SU-DHL-6 (cell line): Measurements from ENCODE around the gene FUT9.

Source experiments
- H2AFZ ChIP-seq: fragments of 200-600 bp; sonication (generic); 2 replicates; pipeline ENCODE4 v1.6.1; 2014; ENCODE audit warnings: low read depth, mild to moderate bottlenecking, moderate library complexity, mixed read lengths, antibody characterized with exemption, low read length; ENCODE audit not compliant: severe bottlenecking
- H3F3A ChIP-seq: fragments of 200-600 bp; shearing (Covaris generic); 2 replicates; pipeline ENCODE4 v1.6.0; 2016; ENCODE audit warnings: antibody characterized with exemption, mild to moderate bottlenecking; ENCODE audit not compliant: insufficient read depth
- H3K27ac ChIP-seq: fragments of 200-600 bp; sonication (generic); 2 replicates; pipeline ENCODE4 v1.5.1; 2016; ENCODE audit warnings: low read depth, mild to moderate bottlenecking, low read length, moderate library complexity, mixed read lengths
- H3K27me3 ChIP-seq: fragments of 200-600 bp; sonication (generic), shearing (Covaris generic); 2 replicates; pipeline ENCODE4 v1.6.0; 2014; ENCODE audit warnings: mild to moderate bottlenecking, low read length
- H3K36me3 ChIP-seq: fragments of 200-600 bp; sonication (generic); 2 replicates; pipeline ENCODE4 v1.6.1; 2014; ENCODE audit warnings: mild to moderate bottlenecking, low read length, mixed read lengths
- H3K4me2 ChIP-seq: fragments of 300-600, 200-600 bp; shearing (Covaris generic), sonication (generic); 2 replicates; pipeline ENCODE4 v1.6.0; 2014; ENCODE audit warnings: low read length, low read depth, mild to moderate bottlenecking; ENCODE audit not compliant: poor library complexity, severe bottlenecking
- H3K4me3 ChIP-seq: fragments of 200-600 bp; sonication (generic); 2 replicates; pipeline ENCODE4 v1.5.1; 2014; ENCODE audit warnings: antibody characterized with exemption, low read length, mild to moderate bottlenecking, mixed read lengths; ENCODE audit not compliant: insufficient read depth, poor library complexity, severe bottlenecking
- H3K79me2 ChIP-seq: fragments of 200-600 bp; sonication (generic); 2 replicates; pipeline ENCODE4 v1.6.1; 2014; ENCODE audit warnings: mild to moderate bottlenecking, low read length, moderate library complexity; ENCODE audit not compliant: insufficient read depth
- H3K9ac ChIP-seq: fragments of 200-600 bp; sonication (generic); 2 replicates; pipeline ENCODE4 v1.7.0; 2014; ENCODE audit warnings: mild to moderate bottlenecking, low read length
- H3K9me2 ChIP-seq: fragments of 200-600 bp; sonication (generic); replicated peaks from 2 replicates; pipeline ENCODE4 v1.6.1; 2014; ENCODE audit warnings: low read length; ENCODE audit not compliant: insufficient read depth
- H3K9me3 ChIP-seq: fragments of 200-600 bp; sonication (generic); 2 replicates; pipeline ENCODE4 v1.6.1; 2014; ENCODE audit warnings: low read length, mixed read lengths; ENCODE audit not compliant: insufficient read depth
- H4K20me1 ChIP-seq: fragments of 200-600 bp; sonication (generic); 2 replicates; pipeline ENCODE4 v1.6.1; 2014; ENCODE audit warnings: low read depth, mild to moderate bottlenecking, antibody characterized with exemption, low read length, moderate library complexity, mixed read lengths
- EZH2phosphoT487 ChIP-seq: fragments of 200-600 bp; sonication (generic), shearing (Covaris generic); conservative IDR thresholded peaks from 2 replicates; pipeline ENCODE4 v1.6.1; 2018; ENCODE audit warnings: mild to moderate bottlenecking, antibody characterized with exemption, low read length, moderate library complexity, mixed read lengths
- TF ChIP-seq, protein P1 (sequence below): fragments of 200-600 bp; sonication (generic); IDR thresholded peaks from one replicate; pipeline ENCODE4 v1.5.1; 2017; ENCODE audit warnings: antibody characterized with exemption, mild to moderate bottlenecking, low read length, moderate library complexity; ENCODE audit not compliant: insufficient read depth, poor library complexity, severe bottlenecking

Gene FUT9

DNA sequence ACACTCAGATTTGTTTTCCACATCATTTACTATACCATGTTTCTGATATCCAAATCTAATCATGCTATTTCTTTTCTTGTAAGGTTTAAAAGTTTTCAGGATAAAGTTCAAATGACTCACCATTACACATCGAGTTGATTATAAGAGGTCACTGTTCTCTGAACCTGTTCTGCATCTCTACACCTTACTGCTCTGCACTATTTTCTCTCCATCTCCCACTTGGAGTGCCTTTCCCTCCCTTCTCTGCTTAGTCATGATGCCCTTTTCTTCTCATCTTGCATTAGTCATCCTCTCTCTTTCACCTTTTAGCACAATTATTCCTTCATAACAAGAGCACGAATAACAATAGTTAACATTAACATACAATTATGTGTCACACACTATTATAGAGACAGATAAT lies 37.5 kb upstream of the FUT9 start:
- no peak overlapping the region for H3K4me2 ChIP-seq
- H3K4me3 ChIP-seq, result no peak overlapping the region
- no peaks in the 10 kb centered on the region for H3F3A ChIP-seq
- no peaks in the 10 kb centered on the region for H3K79me2 ChIP-seq
- TF ChIP-seq, protein P1, sequence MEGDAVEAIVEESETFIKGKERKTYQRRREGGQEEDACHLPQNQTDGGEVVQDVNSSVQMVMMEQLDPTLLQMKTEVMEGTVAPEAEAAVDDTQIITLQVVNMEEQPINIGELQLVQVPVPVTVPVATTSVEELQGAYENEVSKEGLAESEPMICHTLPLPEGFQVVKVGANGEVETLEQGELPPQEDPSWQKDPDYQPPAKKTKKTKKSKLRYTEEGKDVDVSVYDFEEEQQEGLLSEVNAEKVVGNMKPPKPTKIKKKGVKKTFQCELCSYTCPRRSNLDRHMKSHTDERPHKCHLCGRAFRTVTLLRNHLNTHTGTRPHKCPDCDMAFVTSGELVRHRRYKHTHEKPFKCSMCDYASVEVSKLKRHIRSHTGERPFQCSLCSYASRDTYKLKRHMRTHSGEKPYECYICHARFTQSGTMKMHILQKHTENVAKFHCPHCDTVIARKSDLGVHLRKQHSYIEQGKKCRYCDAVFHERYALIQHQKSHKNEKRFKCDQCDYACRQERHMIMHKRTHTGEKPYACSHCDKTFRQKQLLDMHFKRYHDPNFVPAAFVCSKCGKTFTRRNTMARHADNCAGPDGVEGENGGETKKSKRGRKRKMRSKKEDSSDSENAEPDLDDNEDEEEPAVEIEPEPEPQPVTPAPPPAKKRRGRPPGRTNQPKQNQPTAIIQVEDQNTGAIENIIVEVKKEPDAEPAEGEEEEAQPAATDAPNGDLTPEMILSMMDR, result no peak
- TF ChIP-seq EZH2phosphoT487, result no peak
- H3K27ac ChIP-seq, result no peak overlapping the region
- no peak overlapping the region for H2AFZ ChIP-seq
- no peaks in the 10 kb centered on the region for H3K9me3 ChIP-seq
- no peaks in the 10 kb centered on the region for H3K9me2 ChIP-seq
- H3K36me3 ChIP-seq, result no peaks in the 10 kb centered on the region
- no peak overlapping the region for H3K9ac ChIP-seq
- H3K27me3 ChIP-seq, result no peaks in the 10 kb centered on the region
- H4K20me1 ChIP-seq, result no peaks in the 10 kb centered on the region

DNA sequence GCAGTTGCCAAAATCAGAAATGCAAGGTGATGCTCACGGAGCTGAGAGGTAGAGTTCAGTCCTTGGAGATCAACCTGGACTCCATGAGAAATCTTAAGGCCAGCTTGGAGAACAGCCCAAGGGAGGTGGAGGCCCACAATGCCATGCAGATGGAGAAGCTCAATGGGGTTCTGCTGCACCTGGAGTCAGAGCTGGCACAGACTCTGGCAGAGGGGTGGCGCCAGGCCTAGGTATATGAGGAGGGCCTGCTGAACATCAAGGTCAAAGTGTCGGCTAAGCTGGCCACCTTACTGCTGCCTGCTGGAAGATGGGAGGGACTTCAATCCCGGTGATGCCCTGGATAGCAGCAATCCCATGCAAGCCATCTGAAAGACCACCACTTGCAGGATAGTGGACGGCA lies 23.9 kb upstream of the FUT9 start:
- no peak overlapping the region for H3K9ac ChIP-seq
- no peaks in the 10 kb centered on the region for H3K36me3 ChIP-seq
- no peaks in the 10 kb centered on the region for H3K27me3 ChIP-seq
- no peak overlapping the region for H2AFZ ChIP-seq
- no peak overlapping the region for H3K27ac ChIP-seq
- TF ChIP-seq EZH2phosphoT487, result no peak
- TF ChIP-seq, protein P1, result no peak
- no peaks in the 10 kb centered on the region for H3K79me2 ChIP-seq
- H3K9me3 ChIP-seq, result no peaks in the 10 kb centered on the region
- H3F3A ChIP-seq, result no peaks in the 10 kb centered on the region
- no peak overlapping the region for H3K4me2 ChIP-seq
- H3K9me2 ChIP-seq, result no peaks in the 10 kb centered on the region
- no peak overlapping the region for H3K4me3 ChIP-seq
- no peaks in the 10 kb centered on the region for H4K20me1 ChIP-seq

DNA sequence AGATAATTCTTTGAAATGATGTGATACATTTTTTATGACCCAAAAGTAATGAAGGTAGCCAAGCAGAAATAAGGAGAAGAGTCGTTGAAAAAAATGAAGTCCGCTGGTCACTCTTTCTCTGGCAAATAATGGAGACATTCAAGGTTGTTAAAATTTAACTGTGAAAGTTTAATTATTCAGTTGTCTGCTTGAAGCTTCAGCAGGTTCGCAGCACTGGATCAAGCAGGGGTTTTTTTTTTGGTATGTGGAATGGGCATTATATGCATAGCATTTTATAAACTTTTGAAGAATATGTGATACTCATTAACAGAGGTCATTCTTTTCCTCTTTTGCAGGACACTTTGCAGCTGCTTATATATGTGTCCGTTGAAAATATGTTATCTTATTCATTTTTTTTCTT lies 21.6 kb upstream of the FUT9 start:
- H3K4me2 ChIP-seq, result no peak overlapping the region
- H3F3A ChIP-seq, result no peaks in the 10 kb centered on the region
- no peak overlapping the region for H3K9ac ChIP-seq
- H3K9me3 ChIP-seq, result no peaks in the 10 kb centered on the region
- no peaks in the 10 kb centered on the region for H3K79me2 ChIP-seq
- H3K4me3 ChIP-seq, result no peak overlapping the region
- no peak overlapping the region for H3K27ac ChIP-seq
- TF ChIP-seq, protein P1, result no peak
- TF ChIP-seq EZH2phosphoT487, result no peak
- no peaks in the 10 kb centered on the region for H3K9me2 ChIP-seq
- H4K20me1 ChIP-seq, result no peaks in the 10 kb centered on the region
- H3K27me3 ChIP-seq, result no peaks in the 10 kb centered on the region
- no peak overlapping the region for H2AFZ ChIP-seq
- H3K36me3 ChIP-seq, result no peaks in the 10 kb centered on the region

DNA sequence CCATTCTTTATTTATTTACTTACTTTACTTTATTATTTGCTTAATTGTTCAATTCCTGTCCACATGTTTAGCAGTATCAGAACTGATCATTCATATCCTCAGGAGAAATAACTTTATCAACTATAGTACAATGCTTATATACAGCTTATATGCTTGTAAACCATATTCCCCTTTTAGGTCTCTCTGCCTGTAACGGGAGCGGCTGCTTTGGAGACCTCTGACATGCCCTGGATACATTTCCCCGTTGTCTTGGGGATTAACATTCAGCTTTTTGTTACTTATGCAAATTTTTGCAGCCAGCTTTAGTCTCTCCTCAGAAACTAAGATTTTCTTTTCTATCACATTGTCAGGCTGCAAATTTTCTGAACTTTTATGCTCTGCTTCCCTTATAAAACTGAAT lies 17.6 kb upstream of the FUT9 start:
- Histone ChIP-seq H3K79me2 (no peaks in the 10 kb centered on the region), H3K36me3 (no peaks in the 10 kb centered on the region), H3K4me3 (no peak overlapping the region), H3K27ac (no peak overlapping the region), H3K27me3 (no peaks in the 10 kb centered on the region), H3K9me3 (no peaks in the 10 kb centered on the region), H2AFZ (no peak overlapping the region), H3K9ac (no peak overlapping the region), H3K9me2 (no peaks in the 10 kb centered on the region), H4K20me1 (no peaks in the 10 kb centered on the region), H3F3A (no peaks in the 10 kb centered on the region), H3K4me2 (no peak overlapping the region)
- no peak for TF ChIP-seq EZH2phosphoT487
- TF ChIP-seq, protein P1, result no peak
